Ishikawa (cell line): Measurements from ENCODE around the gene PFDN2.

Experiments
- CEBPB ChIP-seq: IDR thresholded peaks from 2 replicates; pipeline ENCODE4 v1.6.1; 2012
- CREB1 ChIP-seq: IDR thresholded peaks from 2 replicates; pipeline ENCODE4 v1.6.1; 2012; ENCODE audit warnings: low read depth
- EGR1 ChIP-seq: IDR thresholded peaks from 2 replicates; pipeline ENCODE4 v1.6.1; 2012
- EP300 ChIP-seq: IDR thresholded peaks from 2 replicates; pipeline ENCODE4 v1.6.1; 2012; ENCODE audit warnings: borderline replicate concordance
- FOXM1 ChIP-seq: IDR thresholded peaks from 2 replicates; pipeline ENCODE4 v1.6.1; 2012; ENCODE audit warnings: low read depth, borderline replicate concordance
- NFIC ChIP-seq: IDR thresholded peaks from 2 replicates; pipeline ENCODE4 v1.6.1; 2012
- RAD21 ChIP-seq: IDR thresholded peaks from 2 replicates; pipeline ENCODE4 v1.6.1; 2012; ENCODE audit warnings: low read depth
- TAF1 ChIP-seq: IDR thresholded peaks from 2 replicates; pipeline ENCODE4 v1.6.1; 2012; ENCODE audit warnings: low read depth, mild to moderate bottlenecking
- TCF12 ChIP-seq: IDR thresholded peaks from 2 replicates; pipeline ENCODE4 v1.6.1; 2012; ENCODE audit warnings: low read depth
- TEAD4 ChIP-seq: IDR thresholded peaks from 2 replicates; pipeline ENCODE4 v1.6.1; 2012
- YY1 ChIP-seq: IDR thresholded peaks from 2 replicates; pipeline ENCODE4 v1.6.1; 2012; ENCODE audit warnings: low read depth
- ZBTB7A ChIP-seq: IDR thresholded peaks from 2 replicates; pipeline ENCODE4 v1.6.1; 2012; ENCODE audit warnings: low read depth
- TF ChIP-seq, protein P1 (sequence below): IDR thresholded peaks from 2 replicates; pipeline ENCODE4 v1.6.1; 2012; ENCODE audit warnings: low read depth, mild to moderate bottlenecking
- TF ChIP-seq, protein P2 (sequence below): IDR thresholded peaks from 2 replicates; pipeline ENCODE4 v1.6.1; 2012
- TF ChIP-seq, protein P3 (sequence below): IDR thresholded peaks from 2 replicates; pipeline ENCODE4 v1.6.1; 2012

PFDN2 gene

DNA sequence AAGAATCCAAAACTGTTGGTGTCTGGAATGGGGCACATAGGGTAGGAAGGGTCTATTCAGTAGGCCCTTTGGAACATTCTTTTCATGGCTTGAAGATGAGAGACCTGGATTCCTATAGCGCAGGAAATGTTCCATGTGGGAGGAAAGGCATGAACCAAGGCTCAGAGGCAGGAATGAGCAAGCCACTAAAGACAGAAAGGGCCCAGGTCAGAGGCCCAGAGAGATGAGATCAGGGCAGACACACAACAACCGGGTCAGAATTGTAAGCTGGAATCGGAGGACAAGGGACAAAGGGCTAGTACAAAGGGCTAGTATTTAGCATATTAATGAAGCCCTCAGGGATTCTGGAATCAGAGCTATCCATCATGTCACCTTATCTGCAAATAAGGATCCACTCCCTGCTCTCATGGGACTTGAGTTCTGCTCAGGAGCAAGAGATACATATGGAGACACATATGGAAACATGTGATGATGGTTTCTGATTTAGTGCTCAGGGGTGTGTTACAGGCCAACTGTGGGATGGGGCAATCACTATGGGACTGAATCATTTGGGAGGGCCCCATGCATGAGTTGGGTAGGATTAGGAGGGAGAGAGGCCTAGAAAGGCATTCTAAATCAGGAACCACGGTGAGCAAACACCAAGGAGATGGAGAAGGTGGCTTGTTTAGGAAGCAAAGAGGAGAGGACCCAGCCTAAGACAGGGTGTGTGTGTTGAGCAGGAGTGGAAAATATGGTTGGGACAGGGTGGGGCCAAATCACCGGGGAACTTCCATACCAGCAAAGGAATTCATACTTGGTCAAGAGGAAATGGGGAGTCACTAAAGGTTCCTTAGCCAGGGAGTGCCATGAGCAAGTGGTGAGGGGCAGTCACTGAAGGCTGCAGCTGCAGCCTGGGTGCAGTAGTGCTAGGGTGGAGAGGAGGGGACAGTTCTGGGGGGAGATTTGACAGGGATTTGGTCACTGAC, 37.1 kb downstream of the PFDN2 start:
- TF ChIP-seq, protein P1, sequence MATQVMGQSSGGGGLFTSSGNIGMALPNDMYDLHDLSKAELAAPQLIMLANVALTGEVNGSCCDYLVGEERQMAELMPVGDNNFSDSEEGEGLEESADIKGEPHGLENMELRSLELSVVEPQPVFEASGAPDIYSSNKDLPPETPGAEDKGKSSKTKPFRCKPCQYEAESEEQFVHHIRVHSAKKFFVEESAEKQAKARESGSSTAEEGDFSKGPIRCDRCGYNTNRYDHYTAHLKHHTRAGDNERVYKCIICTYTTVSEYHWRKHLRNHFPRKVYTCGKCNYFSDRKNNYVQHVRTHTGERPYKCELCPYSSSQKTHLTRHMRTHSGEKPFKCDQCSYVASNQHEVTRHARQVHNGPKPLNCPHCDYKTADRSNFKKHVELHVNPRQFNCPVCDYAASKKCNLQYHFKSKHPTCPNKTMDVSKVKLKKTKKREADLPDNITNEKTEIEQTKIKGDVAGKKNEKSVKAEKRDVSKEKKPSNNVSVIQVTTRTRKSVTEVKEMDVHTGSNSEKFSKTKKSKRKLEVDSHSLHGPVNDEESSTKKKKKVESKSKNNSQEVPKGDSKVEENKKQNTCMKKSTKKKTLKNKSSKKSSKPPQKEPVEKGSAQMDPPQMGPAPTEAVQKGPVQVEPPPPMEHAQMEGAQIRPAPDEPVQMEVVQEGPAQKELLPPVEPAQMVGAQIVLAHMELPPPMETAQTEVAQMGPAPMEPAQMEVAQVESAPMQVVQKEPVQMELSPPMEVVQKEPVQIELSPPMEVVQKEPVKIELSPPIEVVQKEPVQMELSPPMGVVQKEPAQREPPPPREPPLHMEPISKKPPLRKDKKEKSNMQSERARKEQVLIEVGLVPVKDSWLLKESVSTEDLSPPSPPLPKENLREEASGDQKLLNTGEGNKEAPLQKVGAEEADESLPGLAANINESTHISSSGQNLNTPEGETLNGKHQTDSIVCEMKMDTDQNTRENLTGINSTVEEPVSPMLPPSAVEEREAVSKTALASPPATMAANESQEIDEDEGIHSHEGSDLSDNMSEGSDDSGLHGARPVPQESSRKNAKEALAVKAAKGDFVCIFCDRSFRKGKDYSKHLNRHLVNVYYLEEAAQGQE = no peak
- TF ChIP-seq TEAD4 = no peak
- no peak for TF ChIP-seq FOXM1

DNA sequence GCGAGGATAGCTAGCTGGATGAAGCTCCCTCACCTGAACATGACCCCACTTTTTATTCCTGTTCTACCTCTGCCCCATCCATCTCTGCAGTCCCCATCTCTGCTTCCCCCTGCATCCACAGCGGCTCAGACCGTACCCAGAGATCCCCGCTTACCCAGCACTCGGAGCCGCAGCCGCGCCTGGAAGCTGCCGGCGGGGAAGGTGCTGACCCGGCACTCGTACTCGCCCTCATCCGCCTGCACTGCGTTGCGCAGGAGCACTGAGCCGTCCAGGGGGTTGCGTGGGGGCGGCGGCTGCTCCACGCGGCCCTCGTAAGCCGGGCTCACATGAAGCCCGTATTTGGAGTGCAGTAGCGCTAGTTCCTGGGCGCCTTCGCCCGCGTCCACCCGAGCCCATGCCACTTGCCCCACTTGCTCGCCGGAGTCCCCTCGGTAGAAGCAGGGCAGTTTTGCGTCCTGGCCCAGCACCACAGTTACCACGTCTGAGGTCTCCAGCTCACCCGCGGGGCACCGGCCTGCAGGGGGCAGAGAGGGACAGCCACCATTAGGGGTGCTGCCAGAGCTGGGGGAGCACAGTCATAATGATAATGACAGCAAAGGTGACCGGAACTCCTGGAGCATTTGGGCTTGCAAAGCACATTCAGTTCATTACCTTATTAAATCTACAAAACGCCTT, 38.3 kb downstream of the PFDN2 start:
- no peak for TF ChIP-seq TCF12
- TF ChIP-seq CREB1 = no peak
- no peak for TF ChIP-seq TEAD4
- no peak for TF ChIP-seq RAD21
- no peak for TF ChIP-seq CEBPB
- TF ChIP-seq FOXM1 = no peak
- TF ChIP-seq, protein P2, sequence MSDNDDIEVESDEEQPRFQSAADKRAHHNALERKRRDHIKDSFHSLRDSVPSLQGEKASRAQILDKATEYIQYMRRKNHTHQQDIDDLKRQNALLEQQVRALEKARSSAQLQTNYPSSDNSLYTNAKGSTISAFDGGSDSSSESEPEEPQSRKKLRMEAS = no peak
- no peak for TF ChIP-seq TAF1
- TF ChIP-seq, protein P3, sequence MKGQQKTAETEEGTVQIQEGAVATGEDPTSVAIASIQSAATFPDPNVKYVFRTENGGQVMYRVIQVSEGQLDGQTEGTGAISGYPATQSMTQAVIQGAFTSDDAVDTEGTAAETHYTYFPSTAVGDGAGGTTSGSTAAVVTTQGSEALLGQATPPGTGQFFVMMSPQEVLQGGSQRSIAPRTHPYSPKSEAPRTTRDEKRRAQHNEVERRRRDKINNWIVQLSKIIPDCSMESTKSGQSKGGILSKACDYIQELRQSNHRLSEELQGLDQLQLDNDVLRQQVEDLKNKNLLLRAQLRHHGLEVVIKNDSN = no peak
- no peak for TF ChIP-seq YY1
- TF ChIP-seq EGR1 = no peak
- TF ChIP-seq EP300 = no peak
- TF ChIP-seq ZBTB7A = no peak
- TF ChIP-seq NFIC = no peak
- TF ChIP-seq, protein P1 = no peak

DNA sequence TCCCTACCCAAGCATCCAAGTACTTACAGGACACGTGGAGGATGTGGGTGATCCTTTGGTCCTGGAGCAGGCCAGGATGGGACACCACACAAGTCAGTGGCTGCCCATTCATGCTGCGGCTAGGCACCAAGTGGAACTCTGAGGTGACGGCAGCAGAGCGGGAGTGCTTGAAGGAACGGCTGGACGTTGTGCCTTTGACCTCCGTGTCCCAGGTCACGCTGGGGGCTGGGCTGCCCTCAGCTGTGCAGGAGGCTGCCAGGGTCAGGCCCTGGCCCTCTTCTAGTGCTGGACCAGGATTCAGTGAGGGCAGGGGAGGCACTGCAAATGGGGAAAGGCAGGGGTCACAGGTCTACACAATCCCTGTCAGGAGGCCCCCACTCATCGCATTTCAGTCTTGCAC, 40.4 kb downstream of the PFDN2 start:
- no peak for TF ChIP-seq CEBPB
- no peak for TF ChIP-seq EGR1
- TF ChIP-seq, protein P3 = no peak
- TF ChIP-seq, protein P2 = no peak
- no peak for TF ChIP-seq CREB1
- TF ChIP-seq, protein P1 = no peak
- no peak for TF ChIP-seq NFIC
- no peak for TF ChIP-seq TEAD4
- TF ChIP-seq ZBTB7A = no peak
- TF ChIP-seq RAD21 = no peak
- no peak for TF ChIP-seq EP300

DNA sequence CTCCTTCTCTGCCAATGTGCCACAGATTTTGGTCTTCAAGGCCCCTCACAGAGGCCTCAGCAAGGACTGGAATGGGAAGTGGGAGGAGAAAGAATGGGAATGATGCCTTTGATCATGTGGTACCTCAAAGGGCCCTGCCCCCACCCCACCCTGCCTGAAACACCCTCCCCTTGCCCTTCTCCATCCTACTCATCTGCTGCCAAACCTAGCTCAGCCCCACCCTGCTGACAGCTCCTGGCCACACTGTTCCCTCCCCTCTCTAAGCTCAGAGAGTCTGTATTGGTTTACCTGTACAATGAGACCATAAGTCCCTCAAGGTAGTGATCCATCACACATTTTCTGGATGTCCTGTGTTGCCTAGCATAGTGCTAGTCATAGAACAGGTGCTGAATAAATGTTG, 41.4 kb downstream of the PFDN2 start:
- TF ChIP-seq FOXM1 (no peak), ZBTB7A (no peak), EP300 (no peak), CEBPB (no peak), TCF12 (no peak), NFIC (no peak), RAD21 (no peak), TEAD4 (no peak)
- TF ChIP-seq, protein P2 = no peak
